Right kidney (tissue), 1 donor: ENCODE data around the gene TTC22.

ENCODE experiments used
- DNase-seq: peaks from one replicate; pipeline ENCODE4 v3.0.0-alpha.2; 2016

The TTC22 gene

DNA sequence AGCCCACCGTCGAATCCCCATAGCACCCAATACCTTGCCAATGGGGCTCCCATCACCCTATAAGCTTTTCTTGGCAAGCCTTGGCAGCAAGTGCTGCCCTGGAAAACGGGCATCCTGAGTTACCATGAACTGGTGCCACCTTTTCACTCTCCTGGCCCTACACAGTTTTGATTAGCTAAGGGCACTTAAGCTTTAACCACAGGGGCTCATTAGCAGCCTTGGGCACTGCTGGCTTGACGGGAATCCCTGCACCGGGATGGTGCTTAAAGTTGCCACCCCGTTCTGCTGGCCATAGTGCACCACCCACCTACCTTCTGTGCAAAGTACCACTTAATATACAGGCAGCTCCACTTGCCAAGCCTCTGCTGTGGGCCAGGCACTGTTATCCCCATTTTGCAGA is 50.5 kb downstream of the TTC22 start:
- no peak for DNase-seq

DNA sequence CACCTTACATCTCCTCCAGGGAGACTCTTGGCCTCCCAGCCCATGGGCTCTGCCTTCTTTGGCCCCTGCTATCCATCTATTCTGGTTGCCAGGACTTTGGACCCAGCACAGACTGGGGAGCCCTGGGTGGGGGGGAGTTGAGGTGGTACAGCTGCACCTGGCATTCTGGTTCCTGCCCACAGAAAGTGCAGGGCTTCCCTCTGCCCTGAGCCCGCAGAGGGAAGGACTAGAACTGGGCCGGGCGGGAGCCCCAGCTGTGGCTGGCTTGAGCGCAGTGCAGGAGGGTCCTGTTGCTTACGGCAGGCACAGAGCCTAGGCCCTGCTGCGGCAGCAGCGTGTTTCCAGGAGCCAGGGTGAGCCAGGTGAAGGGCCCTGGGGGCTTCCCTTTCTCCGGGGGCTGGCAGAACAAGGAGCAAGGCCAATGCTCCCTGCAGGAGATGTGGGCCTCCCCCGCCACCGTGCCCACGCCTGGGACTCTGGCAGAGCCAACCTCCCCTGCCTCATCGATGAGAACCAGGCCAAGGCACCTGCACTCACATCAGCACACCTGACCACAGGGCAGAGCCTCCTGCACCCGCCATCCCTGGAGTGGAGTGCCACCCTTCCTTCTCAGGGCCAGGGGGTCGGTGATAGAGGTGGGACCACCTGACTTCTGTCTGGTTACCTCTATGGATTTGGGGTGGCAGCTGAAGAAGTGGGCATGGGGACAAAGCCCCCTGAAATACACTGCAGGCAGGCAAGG is 52.9 kb downstream of the TTC22 start:
- no peak for DNase-seq

DNA sequence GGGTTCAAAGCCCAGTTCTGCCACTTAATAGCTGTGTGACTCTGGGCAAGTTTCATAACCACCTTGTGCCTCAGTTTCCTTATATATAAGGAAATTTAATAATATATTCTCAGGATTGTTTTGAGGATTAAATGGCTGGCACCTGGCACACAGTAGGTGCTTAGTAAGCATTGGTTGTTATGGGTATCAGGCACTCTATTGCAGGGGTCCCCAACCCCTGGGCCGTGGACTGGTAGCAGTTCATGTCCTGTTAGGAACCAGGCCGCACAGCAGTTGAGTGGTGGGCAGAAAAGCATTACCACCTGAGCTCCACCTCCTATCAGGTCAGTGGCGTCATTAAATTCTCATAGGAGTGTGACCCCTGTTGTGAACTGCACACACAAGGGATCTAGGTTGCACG is 55.3 kb downstream of the TTC22 start:
- DNase-seq: no peak

DNA sequence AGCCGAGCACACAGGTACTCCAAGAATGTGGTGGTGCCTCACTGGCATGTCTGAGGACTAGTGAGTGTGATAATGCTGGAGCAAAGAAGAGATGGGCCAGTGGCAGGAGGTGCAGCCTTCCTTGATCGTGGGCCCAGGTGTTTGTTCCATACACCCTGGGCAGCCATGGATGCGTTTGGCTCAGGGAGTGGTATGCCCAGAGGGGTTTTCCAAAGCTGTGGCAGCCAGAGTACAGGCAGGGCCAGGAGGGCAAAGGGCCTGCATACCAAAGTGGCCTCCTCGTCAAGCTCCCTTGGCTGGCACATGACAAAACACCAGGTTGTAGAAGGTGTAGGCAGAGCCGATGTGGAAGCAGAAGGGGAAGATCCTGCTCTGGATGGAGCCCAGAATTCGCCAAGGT is 55.8 kb downstream of the TTC22 start:
- DNase-seq: no peak

DNA sequence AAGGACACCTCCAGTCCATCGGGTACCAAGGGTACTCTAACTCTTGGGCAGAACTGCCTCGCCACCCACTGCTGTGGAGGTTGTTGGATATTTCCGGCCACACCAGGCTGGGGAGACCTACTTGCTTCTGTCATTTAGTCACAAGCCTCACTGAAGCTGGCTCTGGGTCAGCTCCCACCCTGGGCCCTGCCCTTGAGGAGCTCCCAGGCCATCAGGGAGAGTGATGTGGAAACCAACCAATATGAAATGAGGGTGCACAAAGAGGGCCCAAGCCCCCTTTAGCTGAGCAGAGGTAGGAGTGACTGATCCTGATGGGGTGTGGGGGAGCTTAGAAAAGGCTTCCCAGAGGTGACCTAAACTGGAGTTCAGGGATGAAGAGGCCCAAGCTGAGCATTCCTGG is 56.4 kb downstream of the TTC22 start:
- DNase-seq: no peak

DNA sequence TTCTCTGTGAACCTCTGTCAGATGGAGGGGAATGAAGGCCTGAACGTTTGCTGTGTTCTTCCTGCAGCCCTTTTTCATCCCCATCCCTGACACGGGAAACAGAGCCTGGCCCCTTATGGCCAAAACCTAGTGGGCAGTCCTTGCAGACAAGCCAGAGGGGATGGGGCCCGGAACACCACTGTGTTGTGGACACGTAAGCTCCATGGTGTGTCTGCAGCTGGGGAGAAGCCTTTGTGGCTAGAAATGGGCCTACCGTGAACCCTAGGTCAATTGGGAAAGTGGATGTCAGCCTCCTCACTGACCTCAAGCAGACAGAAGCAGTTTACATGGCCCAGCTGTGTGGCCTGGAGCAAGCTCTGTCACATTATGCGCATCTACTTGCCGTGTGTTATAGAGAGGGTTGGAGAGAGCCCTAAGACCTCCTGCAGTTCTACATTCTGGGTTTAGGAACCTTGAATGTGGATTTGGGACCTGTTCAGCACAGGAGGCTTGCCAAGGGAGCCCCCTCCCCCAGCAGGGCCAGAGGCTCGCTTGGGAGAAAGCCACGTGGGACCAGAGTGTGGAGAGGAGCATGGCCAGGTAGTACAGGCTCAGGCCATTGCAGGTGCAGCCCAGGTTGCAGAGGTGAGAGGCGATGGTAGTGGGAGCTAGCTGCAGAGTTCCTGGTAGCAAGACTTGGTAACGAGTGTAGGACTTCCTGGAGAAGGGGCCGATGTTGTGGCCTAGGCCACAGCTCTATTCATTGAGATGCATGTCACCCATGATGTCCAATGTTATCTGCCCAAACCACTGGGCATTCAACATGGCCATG is 57.5 kb downstream of the TTC22 start:
- no peak for DNase-seq

DNA sequence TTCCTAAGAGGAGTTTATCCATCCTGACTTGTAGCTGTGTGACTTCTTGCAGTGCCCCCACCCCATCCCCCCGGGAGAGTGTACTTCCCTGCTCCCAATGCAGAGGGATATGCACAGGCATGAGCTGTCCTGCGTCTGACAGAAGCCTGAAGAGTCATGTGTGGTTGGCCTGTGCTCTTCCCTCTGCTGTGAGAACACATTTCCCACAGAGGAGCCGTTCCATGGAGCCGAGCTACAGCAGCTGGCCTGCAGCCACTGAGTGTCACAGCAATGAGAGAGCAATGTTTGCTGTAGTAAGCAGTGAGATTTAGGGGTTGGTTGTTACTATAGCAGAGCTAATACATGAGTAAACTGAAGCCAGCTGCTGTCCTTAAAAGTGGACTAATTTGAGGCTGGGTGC is 58.8 kb downstream of the TTC22 start:
- DNase-seq: no peak

DNA sequence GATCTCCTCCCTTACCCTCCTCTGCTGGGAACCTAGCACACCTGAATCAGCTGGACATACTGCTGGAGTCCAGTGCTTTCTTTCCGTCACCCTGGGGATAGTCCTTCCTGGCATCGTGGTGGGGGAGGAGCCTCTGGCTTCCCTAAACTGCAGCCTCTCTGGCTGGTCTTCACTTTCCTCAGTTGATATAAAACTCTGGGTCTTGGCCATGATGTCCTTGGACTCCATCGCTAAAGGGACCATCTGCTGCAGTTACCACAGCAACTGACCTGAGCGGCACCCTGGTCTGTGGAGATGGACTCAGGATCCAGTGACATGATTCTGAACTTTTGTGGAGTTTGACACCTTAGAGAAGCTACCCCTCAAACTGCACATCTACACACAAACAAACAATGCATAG is 59.6 kb downstream of the TTC22 start:
- no peak for DNase-seq

DNA sequence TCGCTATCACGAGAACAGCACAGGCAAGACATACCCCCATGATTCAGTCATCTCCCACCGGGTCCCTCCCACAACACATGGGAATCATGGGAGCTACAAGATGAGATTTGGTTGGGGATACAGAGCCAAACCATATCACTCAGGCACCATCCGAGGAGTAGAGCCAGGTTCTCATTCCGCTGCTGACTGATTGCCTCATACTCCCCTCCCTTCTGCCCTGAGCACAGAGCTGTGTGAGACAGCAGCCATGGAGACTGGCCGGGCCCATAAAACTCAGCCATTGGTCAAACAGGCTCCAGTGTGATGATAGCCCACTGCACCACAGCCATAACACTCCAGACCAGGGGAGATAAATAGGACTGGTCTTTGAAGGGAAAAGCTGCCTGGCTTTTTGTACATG is 62.9 kb downstream of the TTC22 start:
- DNase-seq: no peak

DNA sequence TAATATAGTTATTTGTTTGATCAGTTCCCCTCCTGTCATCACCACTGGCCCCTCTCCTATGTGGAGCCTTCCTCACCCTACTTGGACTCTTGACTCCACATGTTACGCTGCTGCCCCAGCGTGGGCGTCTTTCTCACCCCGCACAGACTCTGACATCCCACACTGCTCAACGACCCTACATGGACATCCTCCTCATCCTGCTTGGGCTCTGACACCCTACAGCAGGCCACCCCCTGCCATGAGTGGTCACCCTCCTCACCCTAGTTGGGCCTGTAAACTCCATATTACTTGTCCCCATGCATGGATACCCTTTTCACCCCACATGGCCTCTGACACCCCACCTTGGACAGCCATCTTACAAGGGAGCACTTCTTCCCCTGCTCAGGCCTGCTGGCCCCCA is 64.4 kb downstream of the TTC22 start:
- DNase-seq: no peak
